CD4-positive, CD25-positive, alpha-beta regulatory T cell (primary cell): ENCODE measurements around the gene MTHFD2. TPM values are rescaled to one million over a fixed set of nuclear protein-coding genes. Genes with fewer than 3 reads are reported as not detected.
A peak's percentile ranks its signal among the peaks of the same experiment; 100 is the strongest.

ENCODE experiments used
- ATAC-seq, 2 donors: fragments of 150-1000 bp; cut with Tn5 transposase; one replicate each; pipeline ENCODE4 v1.10.0; 2021; ENCODE audit warnings: low read depth in 2 of 2, moderate number of reproducible peaks in 2 of 2, moderate library complexity in 1 of 2
- DNase-seq, 3 donors: peaks; one replicate each; pipeline versions ENCODE4 v3.0.0 to v3.0.0-alpha.2; 2012 to 2022; ENCODE audit warnings: mixed read lengths in 1 of 3
- H3K27ac ChIP-seq: one replicate; pipeline ENCODE4 v1.7.0; 2013; ENCODE audit warnings: mild to moderate bottlenecking, low read length; ENCODE audit not compliant: insufficient read depth, poor library complexity, severe bottlenecking
- H3K27me3 ChIP-seq: one replicate; pipeline ENCODE4 v1.7.0; 2013; ENCODE audit warnings: low read length; ENCODE audit not compliant: control insufficient read depth, insufficient read depth
- H3K36me3 ChIP-seq: one replicate; pipeline ENCODE4 v1.7.0; 2013; ENCODE audit warnings: mild to moderate bottlenecking, low read length, moderate library complexity; ENCODE audit not compliant: control insufficient read depth, insufficient read depth
- H3K4me1 ChIP-seq: 2 replicates; pipeline ENCODE4 v1.7.0; 2013; ENCODE audit warnings: mild to moderate bottlenecking, low read length; ENCODE audit not compliant: insufficient read depth, control insufficient read depth, poor library complexity, severe bottlenecking
- H3K4me3 ChIP-seq: one replicate; pipeline ENCODE4 v1.7.0; 2013; ENCODE audit warnings: low read depth, mild to moderate bottlenecking, low read length, moderate library complexity
- H3K9me3 ChIP-seq, 2 experiments: 1 replicate in 1 of 2; 2 replicates in 1 of 2; pipeline ENCODE4 v1.7.0; 2013; ENCODE audit warnings: low read length in 2 of 2, mild to moderate bottlenecking in 1 of 2, moderate library complexity in 1 of 2; ENCODE audit not compliant: control insufficient read depth in 2 of 2
- H3K27ac Mint-ChIP-seq, 3 donors: one replicate each; pipeline ENCODE4 v1.8.0; 2020 to 2022; ENCODE audit warnings: mild to moderate bottlenecking in 3 of 3, mixed read lengths in 3 of 3, moderate library complexity in 2 of 3
- H3K27me3 Mint-ChIP-seq: one replicate; pipeline ENCODE4 v1.8.0; 2022; ENCODE audit warnings: mild to moderate bottlenecking, mixed read lengths
- H3K36me3 Mint-ChIP-seq: one replicate; pipeline ENCODE4 v1.8.0; 2020; ENCODE audit warnings: mixed read lengths
- H3K4me1 Mint-ChIP-seq, 4 donors: one replicate each; pipeline ENCODE4 v1.8.0; 2020 to 2022; ENCODE audit warnings: mixed read lengths in 4 of 4, mild to moderate bottlenecking in 1 of 4
- H3K4me3 Mint-ChIP-seq, 4 donors: one replicate each; pipeline ENCODE4 v1.8.0; 2020 to 2022; ENCODE audit warnings: mild to moderate bottlenecking in 4 of 4, mixed read lengths in 4 of 4, moderate library complexity in 3 of 4
- H3K9me3 Mint-ChIP-seq, 7 donors: one replicate each; pipeline ENCODE4 v1.8.0; 2020 to 2022; ENCODE audit warnings: mixed read lengths in 7 of 7, mild to moderate bottlenecking in 3 of 7, moderate library complexity in 2 of 7
- polyA plus RNA-seq, 4 donors: library from polyadenylated mRNA; unstranded; fragments of 300-500 nt; fragmentation: Illumina TruSeq; gene quantifications; one replicate each; pipeline ENCODE4 v1.2.3, GENCODE V29; 2021
- total RNA-seq: library from RNA; stranded (reverse); gene quantifications from one replicate; pipeline ENCODE4 v1.2.3, GENCODE V29; 2022

MTHFD2 gene
- total RNA-seq: 48.1 TPM
- 10 to 100 TPM; 18.5 to 36.6 (median 26.5) TPM for polyA plus RNA-seq

DNA sequence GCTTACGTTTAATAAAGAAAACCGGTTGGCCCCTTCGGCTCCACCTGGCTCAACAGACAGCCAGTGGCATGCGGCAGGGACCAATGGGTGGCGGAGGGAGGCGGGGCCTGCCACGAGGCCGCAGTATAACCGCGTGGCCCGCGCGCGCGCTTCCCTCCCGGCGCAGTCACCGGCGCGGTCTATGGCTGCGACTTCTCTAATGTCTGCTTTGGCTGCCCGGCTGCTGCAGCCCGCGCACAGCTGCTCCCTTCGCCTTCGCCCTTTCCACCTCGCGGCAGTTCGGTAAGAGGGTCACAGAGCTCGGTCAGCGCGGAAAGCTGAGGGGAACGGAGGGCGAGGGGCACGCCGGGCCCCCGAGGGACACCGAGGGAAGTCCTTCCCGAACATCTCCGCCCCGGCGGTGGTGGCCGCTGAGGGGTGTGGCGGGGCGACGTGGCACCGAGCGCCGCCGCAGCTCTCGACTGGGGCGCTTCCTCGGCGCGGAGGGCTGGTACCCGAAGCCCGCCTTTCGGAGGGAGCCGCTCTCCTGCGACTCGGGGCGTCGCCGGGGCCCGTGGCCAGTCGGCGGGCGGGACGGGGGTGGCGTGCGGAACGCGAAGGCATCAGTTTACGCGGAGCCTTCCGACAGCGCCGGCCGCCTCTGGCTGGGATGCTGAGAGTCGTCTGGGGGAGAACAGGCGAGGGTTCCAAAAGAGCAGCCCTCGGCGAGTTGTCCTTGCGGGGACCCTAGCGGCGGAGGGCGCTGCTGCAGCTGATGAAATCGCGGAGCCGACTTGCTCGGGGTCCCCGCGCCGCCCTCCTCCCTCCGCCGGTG, at the start of gene MTHFD2:
TSS of gene MTHFD2 (plus strand) at position 155 of the 814 bp plus-strand sequence. CDS start at position 182, 27 bp downstream.
- Histone ChIP-seq H3K36me3 (no peaks in the 10 kb centered on the region), H3K4me1 (peaks cover 24% of the 10 kb centered on the region), H3K27ac (peak within 1 kb of the TSS; percentile 90), H3K9me3 (no peaks in the 10 kb centered on the region), H3K27me3 (no peaks in the 10 kb centered on the region), H3K4me3 (peak within 1 kb of the TSS; percentile 93)
- Mint-ChIP-seq H3K9me3 (no peaks in the 10 kb centered on the region), H3K36me3 (peaks cover 3% of the 10 kb centered on the region), H3K4me3 (peak within 1 kb of the TSS; percentile 88 to 98 (median 97)), H3K27me3 (peaks cover 7% of the 10 kb centered on the region), H3K4me1 (peaks cover 26 to 45% (median 38%) of the 10 kb centered on the region in 4 donors), H3K27ac (peak within 1 kb of the TSS; percentile 95 to 99 (median 98))
- DNase-seq: peak; percentile 85 to 97 (median 85)
- peak; percentile 87 to 92 for ATAC-seq

DNA sequence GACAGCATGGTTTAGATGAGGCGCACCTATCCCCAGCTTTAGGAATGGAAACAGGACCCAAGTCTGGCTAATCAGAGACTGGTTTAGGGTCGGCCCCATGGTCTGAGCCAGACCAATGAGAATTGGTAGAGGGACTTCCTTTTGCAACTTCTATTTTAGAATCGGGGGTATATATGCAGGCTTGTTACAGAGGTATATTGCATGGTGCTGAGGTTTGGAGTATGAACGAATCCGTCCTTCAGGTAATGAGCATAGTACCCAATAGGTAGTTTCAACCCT, 49.2 kb upstream of the MTHFD2 start:
- Histone ChIP-seq H3K9me3 (no peaks in the 10 kb centered on the region), H3K4me1 (peaks cover 19% of the 10 kb centered on the region), H3K27me3 (no peaks in the 10 kb centered on the region), H3K36me3 (peaks cover 21% of the 10 kb centered on the region), H3K27ac (no peak overlapping the region), H3K4me3 (no peak overlapping the region)
- Mint-ChIP-seq H3K36me3 (peaks cover 7% of the 10 kb centered on the region), H3K27ac (no peak overlapping the region), H3K27me3 (no peaks in the 10 kb centered on the region), H3K4me3 (no peak overlapping the region), H3K9me3 (no peaks in the 10 kb centered on the region), H3K4me1 (peaks cover 0 to 7% (median 6%) of the 10 kb centered on the region in 4 donors)
- no peak for DNase-seq
- ATAC-seq: no peak

DNA sequence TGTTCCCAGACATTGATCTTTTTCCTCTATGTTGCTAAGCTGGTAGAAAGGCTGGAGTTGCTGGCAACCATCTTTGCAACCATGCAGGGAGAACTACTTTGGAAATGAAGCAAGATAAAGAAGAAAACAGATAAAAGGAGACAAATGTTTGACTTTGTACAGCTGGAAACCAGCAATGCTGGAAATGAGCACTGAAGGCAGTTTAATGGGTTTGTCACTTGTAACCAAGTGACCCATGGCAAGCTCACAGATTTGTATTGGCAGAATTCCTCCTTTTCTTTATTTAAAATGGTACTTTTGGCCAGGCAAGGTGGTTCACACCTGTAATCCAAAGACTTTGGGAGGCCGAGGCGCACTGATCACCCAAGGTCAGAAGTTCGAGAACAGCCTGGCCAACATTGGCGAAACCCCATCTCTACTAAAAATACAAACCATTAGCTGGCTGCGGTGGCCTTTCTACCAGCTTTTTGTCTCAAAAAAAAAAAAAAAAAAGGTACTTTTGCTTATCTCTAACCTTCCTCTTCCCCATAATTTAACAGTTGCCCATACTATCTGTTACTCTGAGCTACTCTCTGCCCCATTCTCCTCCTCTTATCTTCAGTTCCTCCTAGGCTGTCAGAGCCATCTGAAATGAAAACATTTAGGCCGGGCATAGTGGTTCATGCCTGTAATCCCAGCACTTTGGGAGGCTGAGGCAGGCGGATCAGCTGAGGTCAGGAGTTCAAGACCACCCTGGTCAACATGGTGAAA, 48.7 kb upstream of the MTHFD2 start:
- Mint-ChIP-seq H3K27me3 (no peaks in the 10 kb centered on the region), H3K4me1 (peaks cover 0 to 7% (median 5%) of the 10 kb centered on the region in 4 donors), H3K27ac (peak overlapping the region in 1 of 3 donors; percentile 2), H3K4me3 (peak overlapping the region in 2 of 4 donors; percentile 20 to 74), H3K9me3 (no peaks in the 10 kb centered on the region), H3K36me3 (peaks cover 7% of the 10 kb centered on the region)
- ATAC-seq (no peak), DNase-seq (no peak)
- H3K27ac ChIP-seq: no peak overlapping the region
- H3K4me1 ChIP-seq: peaks cover 19% of the 10 kb centered on the region
- peaks cover 24% of the 10 kb centered on the region for H3K36me3 ChIP-seq
- no peaks in the 10 kb centered on the region for H3K9me3 ChIP-seq
- no peak overlapping the region for H3K4me3 ChIP-seq
- no peaks in the 10 kb centered on the region for H3K27me3 ChIP-seq

DNA sequence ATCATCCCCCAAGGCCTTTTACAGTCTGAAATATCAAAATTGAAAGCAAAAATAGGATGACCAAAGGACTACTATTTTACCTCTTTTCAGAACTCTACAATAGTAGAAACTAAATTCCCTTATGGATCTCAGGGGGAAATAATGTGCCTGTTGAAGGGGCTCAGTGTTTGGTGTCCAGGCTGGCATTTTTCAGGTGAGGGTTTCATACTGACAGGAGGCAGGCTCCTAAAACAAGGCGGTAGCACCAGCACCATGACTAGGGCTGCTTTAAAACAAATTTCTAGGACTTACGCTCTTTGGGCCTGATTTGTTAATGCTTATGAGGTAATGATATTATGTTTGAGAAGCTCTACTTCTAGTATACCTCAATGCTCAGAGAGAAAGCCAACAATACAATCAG, 45.5 kb upstream of the MTHFD2 start:
- H3K9me3 ChIP-seq: no peaks in the 10 kb centered on the region
- H3K9me3 Mint-ChIP-seq: no peaks in the 10 kb centered on the region
- no peak overlapping the region for H3K27ac ChIP-seq
- H3K27me3 Mint-ChIP-seq: no peaks in the 10 kb centered on the region
- peak overlapping the region in 2 of 3 donors; percentile 15 to 56 for H3K27ac Mint-ChIP-seq
- peaks cover 14% of the 10 kb centered on the region for H3K36me3 Mint-ChIP-seq
- DNase-seq: no peak
- H3K4me1 Mint-ChIP-seq: peaks cover 0 to 11% (median 2%) of the 10 kb centered on the region in 4 donors
- H3K36me3 ChIP-seq: peaks cover 57% of the 10 kb centered on the region
- no peak for ATAC-seq
- peaks cover 6% of the 10 kb centered on the region for H3K4me1 ChIP-seq
- no peak overlapping the region for H3K4me3 Mint-ChIP-seq
- no peaks in the 10 kb centered on the region for H3K27me3 ChIP-seq
- no peak overlapping the region for H3K4me3 ChIP-seq

DNA sequence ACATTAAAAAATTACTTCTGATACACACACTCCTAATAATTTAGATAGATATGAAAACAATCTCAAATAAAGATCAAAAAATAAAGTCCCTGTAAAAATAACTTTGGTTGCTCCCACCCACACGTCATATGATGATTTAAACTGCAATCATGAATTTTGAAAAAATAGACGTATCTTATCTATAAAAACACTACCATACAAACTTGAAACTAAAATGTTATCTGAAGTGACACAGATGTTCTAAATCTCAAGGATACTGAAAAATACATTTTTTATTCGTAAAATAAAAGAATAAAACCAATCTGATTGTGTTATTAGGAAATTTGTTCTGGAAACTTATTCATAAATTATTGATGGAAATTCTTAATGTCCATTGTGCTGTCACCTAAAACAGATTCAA, 42.6 kb upstream of the MTHFD2 start:
- no peaks in the 10 kb centered on the region for H3K27me3 ChIP-seq
- H3K9me3 ChIP-seq: no peaks in the 10 kb centered on the region
- Mint-ChIP-seq H3K27ac (no peak overlapping the region), H3K36me3 (peaks cover 17% of the 10 kb centered on the region), H3K4me1 (peaks cover 0 to 19% (median 4%) of the 10 kb centered on the region in 4 donors), H3K27me3 (no peaks in the 10 kb centered on the region), H3K4me3 (no peak overlapping the region), H3K9me3 (no peaks in the 10 kb centered on the region)
- no peak overlapping the region for H3K4me3 ChIP-seq
- H3K27ac ChIP-seq: peak overlapping the region; percentile 7
- ATAC-seq (no peak), DNase-seq (no peak)
- peaks cover 83% of the 10 kb centered on the region for H3K36me3 ChIP-seq
- no peaks in the 10 kb centered on the region for H3K4me1 ChIP-seq

DNA sequence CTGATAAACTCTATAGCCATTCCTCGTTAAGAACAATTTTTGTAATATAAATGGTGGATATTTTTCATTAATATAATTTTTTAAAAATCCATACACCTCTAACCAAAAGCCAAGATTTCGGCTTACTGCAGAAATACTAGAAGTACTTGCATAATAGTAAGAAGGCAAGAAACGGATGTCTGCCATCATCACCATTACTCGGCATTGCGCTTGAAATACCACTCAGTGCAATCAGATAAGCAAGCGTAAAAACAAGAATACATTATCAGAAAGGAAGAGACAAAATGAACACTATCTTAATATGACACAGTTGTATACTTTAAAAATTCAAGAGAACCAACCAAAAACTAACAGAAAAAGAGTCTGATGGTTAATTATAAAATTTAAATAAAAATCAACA, 35.5 kb upstream of the MTHFD2 start:
- H3K9me3 Mint-ChIP-seq: peaks cover 0 to 6% (median 0%) of the 10 kb centered on the region in 7 donors
- H3K36me3 ChIP-seq: peaks cover 95% of the 10 kb centered on the region
- ATAC-seq: no peak
- no peaks in the 10 kb centered on the region for H3K27me3 ChIP-seq
- H3K9me3 ChIP-seq: peaks cover 3% of the 10 kb centered on the region in 2 experiments
- no peaks in the 10 kb centered on the region for H3K27me3 Mint-ChIP-seq
- H3K27ac ChIP-seq: no peak overlapping the region
- no peak for DNase-seq
- H3K4me3 Mint-ChIP-seq: no peak overlapping the region
- no peak overlapping the region for H3K4me3 ChIP-seq
- H3K4me1 ChIP-seq: no peaks in the 10 kb centered on the region
- peaks cover 31% of the 10 kb centered on the region for H3K36me3 Mint-ChIP-seq
- no peak overlapping the region for H3K27ac Mint-ChIP-seq
- peaks cover 4 to 14% (median 10%) of the 10 kb centered on the region in 4 donors for H3K4me1 Mint-ChIP-seq

DNA sequence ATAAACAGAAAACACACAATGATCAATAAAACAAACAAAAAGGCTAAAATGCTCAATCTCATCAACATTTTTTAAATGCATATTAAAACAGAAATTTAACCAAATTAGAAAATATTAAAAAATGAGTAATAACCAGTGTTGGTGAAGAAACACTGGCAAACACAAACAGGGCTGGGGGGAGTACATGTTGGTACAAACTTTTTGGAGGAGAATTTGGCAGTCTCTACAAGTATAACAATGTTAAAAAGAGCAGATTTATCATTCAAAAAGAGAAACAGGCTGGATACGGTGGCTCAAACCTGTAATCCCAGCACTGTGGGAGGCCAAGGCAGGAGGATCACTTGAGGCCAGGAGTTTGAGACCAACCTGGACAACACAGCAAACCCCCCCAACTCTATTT, 33.7 kb upstream of the MTHFD2 start:
- Mint-ChIP-seq H3K27ac (peak overlapping the region in 1 of 3 donors; percentile 80), H3K4me3 (no peak overlapping the region), H3K4me1 (peaks cover 4 to 20% (median 6%) of the 10 kb centered on the region in 4 donors), H3K27me3 (no peaks in the 10 kb centered on the region), H3K36me3 (peaks cover 35% of the 10 kb centered on the region), H3K9me3 (peaks cover 0 to 6% (median 0%) of the 10 kb centered on the region in 7 donors)
- H3K27ac ChIP-seq: no peak overlapping the region
- H3K4me3 ChIP-seq: no peak overlapping the region
- DNase-seq: no peak
- H3K36me3 ChIP-seq: peaks cover 95% of the 10 kb centered on the region
- ATAC-seq: no peak
- no peaks in the 10 kb centered on the region for H3K27me3 ChIP-seq
- H3K4me1 ChIP-seq: no peaks in the 10 kb centered on the region
- H3K9me3 ChIP-seq: peaks cover 3% of the 10 kb centered on the region in 2 experiments
